ENCODE data around the gene CLEC10A. TPM values are rescaled to one million over a fixed set of nuclear protein-coding genes. Genes with fewer than 3 reads are reported as not detected.
"Not testable (repeated sequence)": the region's sequence is repeated elsewhere in the genome, so short reads cannot be mapped to it uniquely, and the experiment has no call there.

Gene CLEC10A
- total RNA-seq, 1 donor from 2014 or later = 2.8 TPM

GRCh38 chr17:7070712-7071111 is 9.3 kb downstream of the CLEC10A start:
- DNase-seq = no peak

- no peak for DNase-seq
Measured at GRCh38 chr17:7068268-7068667, 11.8 kb downstream of the CLEC10A start.

- DNase-seq = no peak
Measured at GRCh38 chr17:7067198-7067597, 12.9 kb downstream of the CLEC10A start.

- peak; percentile 87 for DNase-seq
Measured at GRCh38 chr17:7064261-7064660, 15.8 kb downstream of the CLEC10A start.

DNA sequence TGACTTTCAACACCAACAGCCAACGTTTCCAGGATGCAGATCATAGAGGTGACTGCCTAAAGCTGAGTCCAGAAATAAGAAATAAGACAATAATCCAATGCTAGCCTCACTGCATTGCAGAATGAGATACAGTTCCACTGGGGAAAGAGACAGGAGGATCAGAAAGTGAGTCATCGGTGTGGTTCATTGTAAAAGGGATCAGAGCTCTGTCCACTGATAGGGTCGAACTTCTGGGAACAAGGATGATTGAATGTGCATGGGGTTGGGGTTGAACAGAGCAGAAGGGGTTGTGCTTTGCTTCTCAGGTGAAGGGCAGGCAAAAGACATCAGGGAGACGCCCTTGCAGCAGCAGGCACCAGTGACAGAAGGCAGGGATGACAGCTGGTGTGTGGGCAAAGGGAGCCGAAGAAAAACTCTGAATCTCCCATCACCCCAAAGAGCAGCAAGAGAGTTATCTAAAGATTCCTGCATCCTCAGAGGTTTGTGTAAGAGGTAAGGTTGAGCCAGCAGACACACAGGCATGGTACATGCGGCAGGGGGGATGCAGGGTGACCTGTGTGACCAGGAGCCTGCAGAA is 16.4 kb downstream of the CLEC10A start:
- DNase-seq = no peak

DNA sequence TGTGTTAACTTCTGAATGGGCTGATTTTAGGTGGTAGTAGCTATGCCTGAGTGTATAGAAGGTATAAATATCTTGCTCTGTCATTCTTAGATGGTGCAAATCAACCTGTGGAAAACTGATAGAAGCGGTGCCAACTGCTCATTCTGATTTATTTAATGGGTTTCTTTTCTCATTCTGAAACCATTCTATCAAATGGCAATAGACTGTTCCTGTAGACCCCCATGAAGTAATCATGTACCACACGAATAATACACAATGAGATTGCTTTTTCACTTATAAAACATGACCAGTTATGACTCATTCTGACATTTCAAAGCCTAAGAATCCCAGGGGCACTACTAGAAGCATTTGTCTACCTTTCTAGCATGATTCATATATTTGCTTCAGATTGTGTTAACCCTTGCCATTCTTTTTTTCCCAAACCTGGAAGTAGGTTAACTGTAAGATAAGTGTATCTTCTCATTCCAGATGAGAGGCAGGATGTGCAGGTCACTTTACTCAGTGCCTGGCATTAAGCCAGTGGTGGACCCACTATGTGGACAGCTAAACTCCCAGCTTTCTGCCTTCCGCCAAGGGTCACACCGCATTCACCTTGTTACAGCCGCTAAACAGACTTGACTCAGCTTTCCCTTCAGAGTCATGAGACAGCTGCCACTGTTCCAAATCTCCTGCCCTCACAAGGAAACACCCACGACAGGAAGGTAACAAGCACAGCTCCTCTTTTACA is 19.7 kb downstream of the CLEC10A start:
- DNase-seq = no peak

DNA sequence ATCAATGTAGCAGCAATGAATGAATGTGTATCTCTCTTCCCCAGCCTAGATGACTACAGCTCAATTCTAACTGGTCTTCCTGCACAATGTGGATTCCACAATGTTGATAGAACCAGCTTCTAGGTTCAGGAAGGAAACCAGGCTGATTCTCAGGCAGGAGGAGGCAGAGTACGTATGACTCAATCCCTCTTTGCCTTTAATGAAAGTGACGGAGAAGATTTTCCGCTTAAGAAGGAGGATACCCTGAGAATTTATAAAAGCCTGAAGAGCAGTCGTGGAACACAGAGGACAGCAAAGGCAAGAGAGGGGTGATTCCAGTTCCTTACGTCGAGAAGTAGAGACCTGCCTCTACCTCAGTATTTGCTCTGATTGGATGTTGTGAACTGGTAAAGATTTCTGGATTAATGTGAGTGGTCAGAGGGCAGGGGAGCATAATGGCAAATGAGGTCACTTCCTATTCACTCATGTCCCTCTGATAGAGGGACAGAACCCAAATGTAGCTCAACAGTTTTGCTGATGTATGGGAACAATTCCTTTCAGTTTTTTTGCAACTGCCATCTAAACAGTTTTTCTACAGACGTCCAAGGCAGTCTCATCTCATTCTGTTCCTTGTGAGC is 21.1 kb downstream of the CLEC10A start:
- DNase-seq = no peak

DNA sequence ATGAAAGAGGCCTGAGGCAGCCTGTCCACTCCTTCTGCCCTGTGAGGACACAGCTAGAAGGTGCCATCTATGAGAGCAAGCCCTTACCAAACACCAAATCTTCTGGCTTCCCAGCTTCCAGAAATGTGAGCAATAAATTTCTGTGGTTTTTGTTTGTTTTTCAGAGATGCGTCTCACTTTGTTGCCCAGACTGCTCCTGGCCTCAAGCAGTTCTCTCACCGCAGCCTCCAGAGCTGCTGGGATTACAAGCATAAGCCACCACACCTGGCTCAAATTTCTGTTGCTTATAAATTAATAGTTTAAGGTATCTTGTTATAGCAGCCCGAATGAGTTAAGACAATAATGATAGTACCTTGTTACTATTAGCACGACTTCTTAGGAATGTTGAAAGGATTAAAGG is 23.7 kb downstream of the CLEC10A start:
- DNase-seq = no peak

DNA sequence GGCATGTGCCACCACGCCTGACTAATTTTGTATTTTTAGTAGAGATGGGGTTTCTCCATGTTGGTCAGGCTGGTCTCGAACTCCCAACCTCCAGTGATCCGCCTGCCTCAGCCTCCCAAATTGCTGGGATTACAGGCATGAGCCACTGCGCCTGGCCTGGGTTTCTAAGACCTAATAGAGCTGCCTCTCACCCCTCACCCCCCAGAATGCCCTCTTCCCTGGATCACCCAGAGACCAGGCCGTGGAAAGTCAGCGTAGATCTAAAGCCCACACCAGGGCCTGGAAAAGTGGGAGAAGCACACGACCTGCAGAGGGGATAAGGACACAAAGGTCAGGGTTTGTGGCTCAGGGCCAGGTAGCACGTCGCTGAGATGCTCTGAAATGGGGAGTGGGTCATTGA is 29.5 kb downstream of the CLEC10A start:
- not testable (repeated sequence) for DNase-seq

GRCh38 chr17:7048968-7049367 is 31.1 kb downstream of the CLEC10A start:
- DNase-seq = no peak

DNA sequence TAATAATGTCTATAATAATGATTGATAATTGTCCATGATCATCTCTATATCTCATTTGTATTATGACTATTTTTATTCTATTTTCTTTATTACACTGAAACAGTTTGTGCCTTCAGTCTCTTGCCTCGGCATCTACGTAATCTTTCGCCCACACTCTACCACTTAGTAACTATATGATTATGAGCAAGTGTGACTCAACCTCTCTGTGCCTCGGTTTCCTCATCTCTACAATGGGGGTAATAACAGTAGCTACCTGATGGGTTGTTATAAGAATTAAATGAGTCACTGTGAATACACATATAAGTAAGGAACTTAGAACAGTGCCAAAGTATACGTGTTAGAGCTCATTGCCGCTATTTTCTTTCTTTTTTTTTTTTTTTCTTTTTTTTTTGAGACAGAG is 32.5 kb downstream of the CLEC10A start:
- no peak for DNase-seq

DNA sequence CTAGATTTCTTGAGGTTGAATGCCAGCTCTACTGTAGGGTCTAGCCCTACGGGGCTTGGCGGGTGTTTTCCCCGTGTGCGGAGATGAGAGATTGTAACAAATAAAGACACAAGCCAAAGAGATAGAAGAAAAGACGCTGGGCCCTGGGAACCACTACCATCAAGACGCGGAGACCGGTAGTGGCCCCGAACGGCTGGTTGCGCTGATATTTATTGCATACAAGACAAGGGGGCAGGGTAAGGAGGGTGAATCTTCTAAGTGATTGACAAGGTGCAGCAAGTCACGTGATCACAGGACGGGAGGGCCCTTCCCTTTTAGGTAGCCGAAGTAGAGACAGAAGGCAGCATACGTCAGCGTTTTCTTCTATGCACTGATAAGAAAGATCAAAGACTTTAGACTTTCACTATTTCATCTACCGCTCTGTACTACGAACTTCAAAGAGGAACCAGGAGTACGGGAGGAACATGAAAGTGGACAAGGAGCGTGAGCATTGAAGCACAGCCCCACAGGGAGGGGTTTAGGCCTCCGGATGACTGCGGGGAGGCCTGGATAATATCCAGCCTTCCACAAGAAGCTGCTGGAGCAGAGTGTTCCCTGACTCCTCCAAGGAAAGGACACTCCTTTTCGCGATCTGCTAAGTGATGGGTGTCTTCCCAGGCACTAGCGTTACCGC is 33.2 kb downstream of the CLEC10A start:
- DNase-seq = not testable (repeated sequence)

- peak; percentile 75 for DNase-seq
Measured at GRCh38 chr17:7046127-7046724, 33.8 kb downstream of the CLEC10A start.

DNA sequence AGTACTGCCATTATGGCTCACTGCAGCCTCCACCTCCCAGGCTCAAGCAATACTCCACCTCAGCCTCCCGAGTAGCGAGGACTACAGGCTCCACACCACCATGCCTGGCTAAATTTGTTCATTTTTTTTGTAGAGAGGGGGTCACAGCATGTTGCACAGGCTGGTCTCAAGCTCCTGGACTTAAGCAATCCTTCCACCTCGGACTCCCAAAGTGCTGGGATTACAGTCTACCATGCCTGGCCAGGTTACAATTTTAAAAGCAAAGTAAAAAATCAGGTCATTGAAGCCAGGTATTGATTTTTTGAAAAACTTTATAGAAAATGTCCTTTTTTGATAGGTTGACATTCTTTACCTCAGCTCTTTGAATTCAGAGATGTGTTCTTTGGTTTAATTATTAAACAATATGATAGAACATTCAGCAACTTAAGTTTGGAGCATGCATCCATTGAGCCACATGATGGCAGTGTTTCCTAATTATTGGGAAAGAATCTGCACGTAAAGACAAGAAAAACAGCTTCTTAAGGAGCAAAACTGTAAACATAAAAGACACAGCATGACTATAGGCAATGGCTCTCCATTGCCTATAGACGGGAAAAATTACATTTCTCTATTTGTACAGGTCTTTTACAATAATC is 34.4 kb downstream of the CLEC10A start:
- DNase-seq = peak; percentile 88

DNA sequence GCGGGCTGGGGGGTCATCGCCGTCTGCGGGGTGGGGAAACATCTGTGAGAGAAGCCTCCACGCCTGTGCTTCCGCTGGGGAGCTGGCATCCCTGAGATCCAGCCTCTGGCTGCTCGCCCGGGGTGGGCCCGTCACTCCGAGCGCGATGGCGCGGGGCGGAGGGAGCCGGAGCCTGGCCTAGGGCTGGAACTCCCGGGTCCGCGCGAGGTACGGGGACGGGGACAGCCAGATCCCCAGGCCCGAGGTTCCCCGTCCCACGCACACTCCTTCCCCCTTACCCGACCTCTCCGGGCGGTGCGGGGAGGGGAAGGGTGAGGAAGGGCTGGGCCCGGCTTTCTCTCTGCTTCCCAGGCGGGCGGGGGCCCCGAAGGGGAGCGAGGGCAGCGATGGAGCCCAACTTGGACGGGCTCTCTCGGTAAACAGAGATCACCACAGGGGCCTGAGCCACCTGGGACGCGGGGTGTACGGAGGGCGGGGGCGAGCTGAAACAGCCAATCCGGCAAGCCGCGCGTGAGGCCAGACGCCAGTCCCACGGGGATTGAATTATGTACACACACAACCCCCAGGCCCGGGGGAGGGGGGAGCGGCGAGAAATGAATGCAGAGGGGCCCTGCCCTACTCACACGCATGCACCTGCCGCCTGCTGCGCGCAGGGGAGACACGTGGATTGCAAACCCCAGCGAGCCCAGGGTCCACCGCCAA is 36.4 kb downstream of the CLEC10A start, which contains the start of gene SLC16A11:
Gene SLC16A11, minus strand, starts transcription at position 596 of the 702 bp plus-strand sequence. Its CDS starts 579 bp downstream, at position 17.
- DNase-seq = peak; percentile 37

DNA sequence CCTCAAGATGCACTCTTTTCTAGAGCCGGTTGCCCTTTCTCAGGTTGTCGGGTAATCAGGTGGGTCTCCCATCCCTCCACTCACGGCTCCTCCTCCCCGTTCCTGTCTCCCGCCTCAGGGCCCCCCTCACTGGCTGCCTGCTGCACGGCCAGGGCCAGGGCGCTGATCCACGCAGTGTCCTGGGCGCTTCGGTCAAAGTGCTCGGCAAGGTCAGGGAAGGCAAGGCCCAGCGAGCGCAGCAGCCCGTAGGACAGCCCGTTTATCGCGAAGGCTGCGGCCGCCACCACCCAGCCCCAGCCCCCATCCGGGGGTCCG is 36.9 kb downstream of the CLEC10A start:
- no peak for DNase-seq

DNA sequence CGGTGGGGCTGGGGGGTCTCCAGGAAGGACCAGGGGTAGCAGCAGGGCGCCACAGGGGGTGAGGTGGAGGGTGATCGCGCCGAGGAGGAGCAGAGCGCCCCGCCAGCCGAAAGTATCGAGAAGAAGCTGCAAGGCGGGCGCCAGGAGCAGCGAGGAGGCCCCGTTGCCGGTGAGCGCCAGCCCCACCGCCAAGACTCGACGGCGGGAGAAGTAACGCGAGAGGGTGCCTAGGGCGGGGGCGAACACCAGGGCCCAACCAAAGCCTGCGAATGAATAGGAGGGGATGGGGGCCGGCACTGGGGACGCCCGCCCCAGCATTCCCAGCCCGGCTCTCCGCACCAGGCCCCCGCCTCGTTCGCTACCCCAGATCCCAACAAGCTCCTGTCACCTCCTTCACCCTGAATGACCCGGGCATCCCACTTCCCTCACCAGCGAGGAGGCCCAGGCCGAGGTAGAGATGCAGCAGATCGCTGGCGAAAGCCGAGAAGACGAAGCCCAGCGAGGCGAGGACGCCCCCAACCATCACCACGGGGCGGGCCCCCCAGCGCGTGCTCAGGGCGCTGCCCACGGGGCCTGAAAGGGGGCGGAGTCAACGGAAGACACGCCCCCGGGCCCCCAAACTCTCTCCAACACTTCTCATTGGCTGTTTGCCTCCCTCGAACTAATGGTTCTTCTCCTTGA is 37.4 kb downstream of the CLEC10A start:
- no peak for DNase-seq

DNA sequence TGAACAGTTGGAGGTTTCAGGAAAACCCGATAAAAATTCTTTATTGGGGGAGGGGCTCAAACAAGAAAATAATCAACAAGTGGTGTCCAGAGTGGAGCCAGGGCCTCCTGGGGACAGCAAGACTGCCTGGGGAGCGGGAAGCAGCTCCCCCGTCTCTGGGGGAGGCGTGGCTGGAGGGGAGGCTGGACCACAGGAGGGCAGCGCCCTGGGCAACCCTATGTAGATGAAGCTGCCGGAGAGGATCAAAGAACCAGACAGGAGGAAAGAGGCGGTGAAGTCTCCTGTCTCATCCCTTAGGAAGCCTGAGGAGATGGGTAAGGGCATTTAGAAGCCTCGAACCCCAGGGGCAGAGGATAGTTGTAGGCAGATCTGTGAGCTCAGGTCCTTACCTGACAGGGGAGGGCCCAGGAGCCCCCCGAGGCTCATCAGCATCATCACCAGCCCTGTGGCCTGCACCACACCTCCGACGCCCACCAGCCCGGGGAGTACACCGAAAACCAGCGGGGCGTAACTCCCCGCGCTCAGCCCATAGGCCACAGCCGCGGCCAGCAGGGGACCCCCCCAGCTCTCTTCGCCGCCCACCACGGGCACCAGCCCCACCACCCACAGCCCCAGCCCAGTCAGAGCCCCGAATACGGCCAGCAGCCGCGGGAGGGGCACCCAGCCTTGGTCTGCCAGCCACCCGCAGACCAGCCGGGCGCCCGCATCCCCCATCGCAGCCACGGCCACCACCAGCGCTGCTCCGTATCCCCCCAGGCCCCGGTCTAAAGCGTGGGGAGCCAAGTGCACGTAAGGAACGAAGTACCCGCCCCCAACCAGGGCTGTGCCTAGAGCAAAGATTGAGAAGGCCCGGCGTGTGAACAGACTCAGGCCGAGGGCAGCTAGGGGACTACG is 38.2 kb downstream of the CLEC10A start:
- no peak for DNase-seq

GRCh38 chr17:7039832-7040231 is 40.2 kb downstream of the CLEC10A start:
- DNase-seq = no peak
